HCT116 (cell line): ENCODE data around the gene ZNF71. TPM values are rescaled to one million over a fixed set of nuclear protein-coding genes. Genes with fewer than 3 reads are reported as not detected.

ENCODE experiments used
- ATAC-seq: fragments of 200-7000 bp; cut with Tn5 transposase; 2 replicates; pipeline ENCODE4 v1.9.1; 2020; ENCODE audit warnings: mild to moderate bottlenecking, moderate library complexity
- BruUV-seq: library from RNA; stranded (reverse); fragments of 400-500 nt; replicated peaks from 2 replicates; lab custom pipeline; 2021; lab: Mats Ljungman, UMichigan
- CTCF ChIA-PET: fragments of 300-600 bp; sonication (Branson Sonifier 250); formaldehyde crosslinking; loops from one replicate; lab custom pipeline; 2021; ENCODE audit warnings: antibody characterized with exemption; lab: Charles Lee
- POLR2A ChIA-PET: fragments of 300-600, 350-600 bp; sonication (Branson Sonifier 250); formaldehyde crosslinking; loops from one replicate; lab custom pipeline; 2021; ENCODE audit warnings: antibody characterized with exemption; lab: Charles Lee
- RAD21 ChIA-PET, 2 experiments: fragments of 300-600 bp; sonication (Branson Sonifier 250); formaldehyde crosslinking; loops; one replicate each; lab custom pipeline; 2023; ENCODE audit warnings: low total read pairs in 2 of 2; ENCODE audit not compliant: uncharacterized antibody in 2 of 2, unreplicated experiment in 2 of 2, low non-redundant PET in 1 of 2; lab: Charles Lee
- DNase-seq: peaks from one replicate; pipeline ENCODE4 v3.0.0-alpha.2; 2010; ENCODE audit warnings: low read depth, low spot score
- H2AFZ ChIP-seq: fragments of 200-600 bp; shearing (Covaris generic), sonication (generic); 2 replicates; pipeline ENCODE4 v1.6.1; 2017; ENCODE audit warnings: low read depth, mixed run types, mixed read lengths, antibody characterized with exemption, low read length; ENCODE audit not compliant: poor library complexity, severe bottlenecking
- H3K27ac ChIP-seq: 2 replicates; pipeline ENCODE4 v1.5.1; 2012; ENCODE audit warnings: low read depth, low read length
- H3K27me3 ChIP-seq: fragments of 200-600 bp; sonication (generic); 2 replicates; pipeline ENCODE4 v1.6.1; 2016; ENCODE audit warnings: mixed run types, low read length, mixed read lengths; ENCODE audit not compliant: insufficient read depth
- H3K36me3 ChIP-seq, 2 experiments: fragments of 200-500 bp in 1 of 2; fragments of 200-600 bp in 1 of 2; sonication (Bioruptor generic) in 1 of 2; sonication (generic) in 1 of 2; 2 replicates each; pipeline versions ENCODE4 v1.5.1 to v1.6.1; 2014 to 2016; ENCODE audit warnings: low read length in 2 of 2, inconsistent platforms in 1 of 2, mixed read lengths in 1 of 2, mixed run types in 1 of 2; ENCODE audit not compliant: insufficient read depth in 2 of 2, control insufficient read depth in 1 of 2
- H3K4me1 ChIP-seq, 2 experiments: fragments of 200-600 bp in 1 of 2; sonication (generic) in 1 of 2; 2 replicates each; pipeline versions ENCODE4 v1.5.1 to v1.6.1; 2012 to 2017; ENCODE audit warnings: low read length in 2 of 2, inconsistent platforms in 1 of 2, mild to moderate bottlenecking in 1 of 2, mixed read lengths in 1 of 2, mixed run types in 1 of 2, moderate library complexity in 1 of 2; ENCODE audit not compliant: insufficient read depth in 2 of 2, control insufficient read depth in 1 of 2
- H3K4me2 ChIP-seq: fragments of 200-600 bp; sonication (generic); 2 replicates; pipeline ENCODE4 v1.6.1; 2017; ENCODE audit warnings: mixed run types, low read length, mixed read lengths
- H3K4me3 ChIP-seq, 2 experiments: fragments of 200-600 bp in 1 of 2; sonication (generic) in 1 of 2; replicated peaks in 1 of 2; 2 replicates each; pipeline ENCODE4 v1.5.1; 2011 to 2016; ENCODE audit warnings: low read length in 2 of 2, control low read depth in 1 of 2, low read depth in 1 of 2, mild to moderate bottlenecking in 1 of 2, mixed read lengths in 1 of 2, mixed run types in 1 of 2
- H3K79me2 ChIP-seq: fragments of 200-600 bp; sonication (generic); 2 replicates; pipeline ENCODE4 v1.6.1; 2017; ENCODE audit warnings: mild to moderate bottlenecking, mixed run types, low read length, moderate library complexity, mixed read lengths; ENCODE audit not compliant: insufficient read depth
- H3K9ac ChIP-seq: fragments of 200-600 bp; sonication (generic); 2 replicates; pipeline ENCODE4 v1.6.1; 2016; ENCODE audit warnings: low read length, mixed read lengths
- H3K9me2 ChIP-seq: fragments of 200-600 bp; sonication (generic), shearing (Covaris generic); 2 replicates; pipeline ENCODE4 v1.6.1; 2017; ENCODE audit warnings: mixed run types, mild to moderate bottlenecking, moderate library complexity; ENCODE audit not compliant: insufficient read depth
- H3K9me3 ChIP-seq, 2 experiments: fragments of 200-500 bp in 1 of 2; fragments of 200-600 bp in 1 of 2; sonication (Bioruptor generic) in 1 of 2; sonication (generic) in 1 of 2; 2 replicates each; pipeline ENCODE4 v1.6.1; 2014 to 2017; ENCODE audit warnings: low read length in 2 of 2, mixed read lengths in 2 of 2, inconsistent platforms in 1 of 2, low read depth in 1 of 2, mild to moderate bottlenecking in 1 of 2, mixed run types in 1 of 2, moderate library complexity in 1 of 2; ENCODE audit not compliant: control insufficient read depth in 1 of 2, insufficient read depth in 1 of 2
- H4K20me1 ChIP-seq: fragments of 200-600 bp; sonication (generic), shearing (Covaris generic); 2 replicates; pipeline ENCODE4 v1.6.1; 2017; ENCODE audit warnings: mixed run types, mild to moderate bottlenecking, moderate library complexity; ENCODE audit not compliant: insufficient read depth
- ATF3 ChIP-seq: IDR thresholded peaks from 2 replicates; pipeline ENCODE4 v1.6.1; 2012
- ELF1 ChIP-seq: IDR thresholded peaks from 2 replicates; pipeline ENCODE4 v1.6.1; 2012; ENCODE audit warnings: low read depth, borderline replicate concordance
- EZH2 ChIP-seq: fragments of 200-600 bp; sonication (generic); IDR thresholded peaks from 2 replicates; pipeline ENCODE4 v1.6.1; 2017; ENCODE audit warnings: antibody characterized with exemption, mixed run types
- POLR2AphosphoS5 ChIP-seq: IDR thresholded peaks from 2 replicates; pipeline ENCODE4 v1.6.1; 2011; ENCODE audit warnings: mild to moderate bottlenecking, low read depth, low read length, moderate library complexity
- REST ChIP-seq: IDR thresholded peaks from 2 replicates; pipeline ENCODE4 v1.6.1; 2012; ENCODE audit warnings: low read depth
- ZBTB33 ChIP-seq: IDR thresholded peaks from 2 replicates; pipeline ENCODE4 v1.6.1; 2011; ENCODE audit warnings: mild to moderate bottlenecking, low read length, moderate library complexity; ENCODE audit not compliant: insufficient replicate concordance; ENCODE audit errors: extremely low read depth
- ZNF274 ChIP-seq: fragments of 200-500 bp; sonication (Bioruptor generic); IDR thresholded peaks from 2 replicates; pipeline ENCODE4 v1.6.1; 2014; ENCODE audit warnings: mild to moderate bottlenecking, low read depth, low read length, inconsistent platforms
- intact Hi-C: fragments of 100-400 bp; cut with micrococcal nuclease; formaldehyde crosslinking; loops from 2 replicates; pipeline ENCODE4 v1.10.0; 2022
- total RNA-seq: library from RNA; stranded (reverse); gene quantifications from one replicate; pipeline ENCODE4 v1.2.1, GENCODE V29; 2021; ENCODE audit not compliant: unreplicated experiment

Gene ZNF71
- total RNA-seq, 1 experiment from 2014 or later, result not detected

GRCh38 chr19:56670401-56670960, 75.4 kb downstream of the ZNF71 start:
- no peak overlapping the region for H3K4me2 ChIP-seq
- peaks cover 0 to 21% of the 10 kb centered on the region in 2 experiments; a peak in 2 of 4 replicates for H3K9me3 ChIP-seq
- BruUV-seq, result no TSS peak
- H2AFZ ChIP-seq, result no peak overlapping the region
- no peak for DNase-seq
- no peak for TF ChIP-seq ZNF274
- TF ChIP-seq EZH2, result no peak
- no peak for TF ChIP-seq ELF1
- TF ChIP-seq ZBTB33, result no peak
- TF ChIP-seq REST, result no peak
- TF ChIP-seq ATF3, result no peak
- no peak for TF ChIP-seq POLR2AphosphoS5
- TF ChIP-seq, all 23 proteins: peak for 0
- Histone ChIP-seq H3K4me3 (no peak overlapping the region), H3K27me3 (no peaks in the 10 kb centered on the region), H3K4me1 (no peaks in the 10 kb centered on the region), H3K9ac (no peak overlapping the region), H3K36me3 (no peaks in the 10 kb centered on the region), H3K9me2 (no peaks in the 10 kb centered on the region), H3K27ac (no peak overlapping the region), H4K20me1 (no peaks in the 10 kb centered on the region), H3K79me2 (no peaks in the 10 kb centered on the region)
- ATAC-seq, result no peak
- RAD21 ChIA-PET, result no interaction called here
- POLR2A ChIA-PET, result no interaction called here
- CTCF ChIA-PET, result no interaction called here
- intact Hi-C loops, result no loop called here
